GM18909 (cell line): ENCODE results near the gene LSM7.

Source experiments
- ATAC-seq: cut with Tn5 transposase; IDR thresholded peaks from one replicate; pipeline ENCODE4 v1.9.1; 2021; ENCODE audit warnings: mild to moderate bottlenecking; ENCODE audit not compliant: unreplicated experiment, poor library complexity

LSM7 gene

GRCh38 chr19:2328401-2329148, at the start of gene LSM7, which contains the start of gene SPPL2B:
Gene LSM7, minus strand, starts transcription at chr19:2328586. Its CDS starts 20 bp downstream, at chr19:2328566.
Gene SPPL2B, plus strand, starts transcription at chr19:2328684. Its CDS starts 26 bp downstream, at chr19:2328710.
- ATAC-seq = peak; percentile 55

GRCh38 chr19:2376784-2377519, 48.6 kb upstream of the LSM7 start:
- ATAC-seq = no peak

- no peak for ATAC-seq
These were observed 47.2 kb upstream of the LSM7 start for GRCh38 chr19:2375353-2376121.

GRCh38 chr19:2374808-2375207, 46.4 kb upstream of the LSM7 start:
- no peak for ATAC-seq

GRCh38 chr19:2372076-2372612, 43.8 kb upstream of the LSM7 start:
- ATAC-seq = no peak

GRCh38 chr19:2371656-2372055, 43.3 kb upstream of the LSM7 start:
- no peak for ATAC-seq

- no peak for ATAC-seq
These were observed 37.0 kb upstream of the LSM7 start for GRCh38 chr19:2365201-2365970.

GRCh38 chr19:2363419-2363818, 35.0 kb upstream of the LSM7 start:
- ATAC-seq = no peak

GRCh38 chr19:2362970-2363300, 34.5 kb upstream of the LSM7 start:
- ATAC-seq = no peak

- no peak for ATAC-seq
These were observed 33.9 kb upstream of the LSM7 start for GRCh38 chr19:2362046-2362969.

- ATAC-seq = no peak
These were observed 33.1 kb upstream of the LSM7 start for GRCh38 chr19:2361246-2362045.

- ATAC-seq = no peak
These were observed 32.4 kb upstream of the LSM7 start for GRCh38 chr19:2360833-2361232.

- ATAC-seq = no peak
These were observed 31.8 kb upstream of the LSM7 start, which contains the start of gene TMPRSS9 for GRCh38 chr19:2359992-2360685. Gene TMPRSS9, plus strand, starts transcription at chr19:2360265. Its CDS starts 29,521 bp downstream, at chr19:2389786.

GRCh38 chr19:2358548-2359173, 30.3 kb upstream of the LSM7 start:
- no peak for ATAC-seq

- no peak for ATAC-seq
These were observed 29.2 kb upstream of the LSM7 start for GRCh38 chr19:2357279-2358206.

GRCh38 chr19:2356036-2356646, 27.8 kb upstream of the LSM7 start:
- no peak for ATAC-seq
